LNCaP clone FGC (cell line): Measurements from ENCODE around the gene RNU1-4.
"Not testable (repeated sequence)": the region's sequence is repeated elsewhere in the genome, so short reads cannot be mapped to it uniquely, and the experiment has no call there.

Experiments used
- DNase-seq: peaks from one replicate; pipeline ENCODE4 v3.0.0-alpha.2; 2011; ENCODE audit warnings: low read depth
- H3K4me3 ChIP-seq: 2 replicates; pipeline ENCODE4 v1.5.1; 2011; ENCODE audit warnings: mild to moderate bottlenecking, low read depth, low read length, control low read depth

Gene RNU1-4

GRCh38 chr1:16764248-16764819, 24.0 kb downstream of the RNU1-4 start:
- not testable (repeated sequence) for DNase-seq, H3K4me3 ChIP-seq

- not testable (repeated sequence) for DNase-seq, H3K4me3 ChIP-seq
Measured at GRCh38 chr1:16764820-16765655, 24.7 kb downstream of the RNU1-4 start.

DNA sequence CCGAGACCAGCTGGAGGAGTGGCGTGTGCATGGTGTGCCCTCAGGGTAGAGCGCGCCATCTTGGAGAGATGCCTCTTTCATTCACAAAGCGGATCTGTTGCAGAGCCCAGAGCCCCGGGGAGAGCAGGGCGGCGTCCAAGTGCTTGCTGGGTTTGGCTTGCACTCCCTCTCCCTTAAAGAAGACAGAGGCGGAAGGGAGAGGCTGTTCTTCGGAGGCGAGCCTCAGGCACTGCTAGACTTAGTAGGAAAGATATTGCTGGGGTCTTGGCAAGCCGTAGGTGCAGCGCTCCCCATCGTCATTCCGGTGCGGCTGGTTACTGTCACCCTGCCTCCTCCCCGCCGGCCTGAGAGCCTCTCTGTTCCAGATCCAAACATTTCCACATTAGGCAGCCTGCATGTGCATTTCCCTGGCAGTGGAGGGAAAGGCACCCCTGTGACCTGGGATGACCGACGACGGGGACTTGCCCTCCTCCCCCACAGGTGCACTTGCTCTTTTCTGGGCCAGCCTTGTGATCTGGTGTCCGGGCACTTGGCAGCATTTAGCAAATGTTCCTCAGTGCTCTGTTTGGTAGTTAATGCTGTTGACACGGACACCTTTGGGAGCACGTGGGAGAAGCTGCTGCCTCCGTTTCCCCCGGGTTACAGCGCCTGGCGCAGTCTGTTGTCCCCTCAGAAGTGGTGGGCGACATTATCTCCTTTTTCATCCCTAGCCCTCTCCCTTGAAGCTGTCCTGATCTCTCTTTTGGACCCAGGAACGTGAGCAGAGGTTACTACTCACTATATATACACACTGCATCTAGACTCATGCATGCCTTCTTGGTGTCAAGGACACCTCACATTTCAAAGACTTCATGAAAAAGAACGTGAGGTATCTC, 25.7 kb downstream of the RNU1-4 start:
- DNase-seq, H3K4me3 ChIP-seq: not testable (repeated sequence)

- H3K4me3 ChIP-seq, DNase-seq: not testable (repeated sequence)
Measured at GRCh38 chr1:16766689-16767256, 26.5 kb downstream of the RNU1-4 start.

- H3K4me3 ChIP-seq, DNase-seq: not testable (repeated sequence)
Measured at GRCh38 chr1:16770139-16770759, 29.9 kb downstream of the RNU1-4 start.

- DNase-seq, H3K4me3 ChIP-seq: not testable (repeated sequence)
Measured at GRCh38 chr1:16770896-16771446, 30.7 kb downstream of the RNU1-4 start.

GRCh38 chr1:16772275-16773204, 32.2 kb downstream of the RNU1-4 start:
- H3K4me3 ChIP-seq, DNase-seq: not testable (repeated sequence)

DNA sequence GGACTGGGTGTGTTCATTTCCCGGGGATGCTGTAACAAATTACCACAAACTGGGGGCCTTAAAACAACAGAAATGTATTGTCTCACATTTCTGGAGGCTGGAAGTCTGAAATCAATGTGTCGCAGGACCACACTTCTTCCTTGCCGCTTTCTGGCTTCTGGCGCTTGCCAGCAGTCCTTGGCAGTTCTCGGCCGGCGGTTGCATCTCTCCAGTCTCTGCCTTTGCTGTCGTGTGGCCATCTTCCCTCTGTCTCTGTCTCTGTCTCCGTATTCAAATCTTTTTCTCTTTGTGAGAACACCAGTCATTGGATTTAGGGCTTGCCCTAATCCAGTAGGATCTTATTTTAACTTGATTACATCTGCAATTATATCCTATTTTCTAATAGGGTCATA, 32.9 kb downstream of the RNU1-4 start:
- not testable (repeated sequence) for DNase-seq

GRCh38 chr1:16773723-16774122, 33.4 kb downstream of the RNU1-4 start:
- not testable (repeated sequence) for H3K4me3 ChIP-seq, DNase-seq

More for the DNA sequence above, 32.9 kb downstream of the RNU1-4 start:
- H3K4me3 ChIP-seq, result not testable (repeated sequence)

DNA sequence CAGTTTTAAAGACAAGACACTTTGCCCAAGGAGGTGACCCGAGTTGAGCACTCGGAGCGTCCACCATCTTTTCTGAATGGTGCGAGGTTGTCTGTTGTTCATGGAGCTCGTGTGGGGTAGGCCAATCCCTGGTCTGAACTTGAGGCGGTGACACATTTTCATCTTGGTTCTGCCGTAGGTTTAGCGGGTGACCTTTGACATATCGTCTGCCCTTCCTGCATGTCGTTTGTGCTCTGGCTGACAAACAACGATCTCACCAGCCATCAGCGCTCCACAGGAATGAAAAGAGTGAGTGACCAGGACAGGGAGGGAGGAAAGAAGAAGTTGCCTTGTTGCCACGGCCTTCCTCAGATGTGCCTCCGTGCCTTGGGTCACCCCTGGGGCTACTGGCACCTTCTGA, 34.5 kb downstream of the RNU1-4 start:
- not testable (repeated sequence) for DNase-seq, H3K4me3 ChIP-seq

GRCh38 chr1:16775290-16775689, 35.0 kb downstream of the RNU1-4 start:
- not testable (repeated sequence) for H3K4me3 ChIP-seq, DNase-seq

GRCh38 chr1:16776248-16776647, 35.9 kb downstream of the RNU1-4 start:
- DNase-seq, result not testable (repeated sequence)

DNA sequence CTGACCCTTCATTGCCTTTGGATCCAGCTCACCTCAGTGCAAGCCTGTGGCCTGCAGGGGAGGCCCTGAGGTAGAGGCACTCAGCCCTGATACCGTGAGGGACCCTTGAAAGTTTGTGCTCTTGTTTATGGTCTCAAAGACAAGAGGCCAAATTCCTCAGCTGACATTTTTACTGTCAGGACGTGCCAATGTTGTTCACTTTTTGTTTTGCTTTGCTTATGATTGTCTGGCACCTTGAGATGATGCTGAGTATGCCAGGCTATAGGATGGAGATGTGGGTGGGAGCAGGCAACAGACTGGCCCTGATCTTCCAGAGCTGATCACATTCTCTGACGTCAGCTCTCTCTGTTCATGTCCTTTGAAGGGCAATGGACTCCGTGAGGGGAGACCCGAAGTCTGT, 36.5 kb downstream of the RNU1-4 start:
- not testable (repeated sequence) for DNase-seq, H3K4me3 ChIP-seq

More at GRCh38 chr1:16776248-16776647, 35.9 kb downstream of the RNU1-4 start:
- H3K4me3 ChIP-seq, result not testable (repeated sequence)

- DNase-seq, H3K4me3 ChIP-seq: not testable (repeated sequence)
Measured at GRCh38 chr1:16777821-16778220, 37.5 kb downstream of the RNU1-4 start.

DNA sequence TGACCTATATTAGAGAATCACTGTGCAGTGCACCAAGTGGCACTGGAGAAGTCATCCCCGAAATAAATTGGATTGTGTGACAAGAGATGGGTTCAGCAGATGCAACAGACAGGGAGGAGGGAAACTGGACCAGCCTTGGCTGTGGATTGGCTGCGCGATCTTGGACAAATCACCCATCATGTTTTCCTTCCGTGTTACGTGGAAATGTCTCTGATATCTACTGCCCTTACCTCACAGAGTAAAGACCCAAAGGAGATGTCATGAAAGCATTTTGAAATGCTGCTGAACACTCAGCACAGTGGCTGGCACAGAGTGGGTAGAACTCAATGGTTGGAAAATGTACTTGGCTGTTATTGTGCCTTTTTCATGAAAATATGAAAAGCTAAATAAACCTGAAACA, 39.2 kb downstream of the RNU1-4 start:
- H3K4me3 ChIP-seq, DNase-seq: not testable (repeated sequence)

DNA sequence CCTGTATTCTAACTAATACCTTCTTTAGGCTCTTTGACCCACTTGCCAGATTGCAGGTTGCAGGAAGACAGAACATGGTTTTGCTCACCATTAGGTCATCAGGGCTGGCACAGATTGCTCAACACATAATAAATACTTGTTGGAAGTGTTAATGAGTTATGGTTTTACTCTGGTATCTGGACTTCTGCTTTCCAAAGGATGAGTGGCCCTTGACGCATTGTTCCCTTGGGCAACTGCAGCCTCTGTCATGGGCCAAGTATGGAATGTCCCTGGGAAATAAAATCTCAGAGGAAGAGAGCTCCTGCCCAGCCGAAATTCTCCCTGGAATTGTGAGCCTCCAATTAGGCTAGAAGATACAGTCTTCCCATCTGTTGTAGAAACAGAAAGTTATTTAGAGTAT, 40.7 kb downstream of the RNU1-4 start:
- not testable (repeated sequence) for H3K4me3 ChIP-seq, DNase-seq

GRCh38 chr1:16781625-16782024, 41.3 kb downstream of the RNU1-4 start:
- not testable (repeated sequence) for H3K4me3 ChIP-seq, DNase-seq
